Mesenteric fat pad (tissue), 1 donor: ENCODE data around the gene ISCU. TPM values are rescaled to one million over a fixed set of nuclear protein-coding genes. Genes with fewer than 3 reads are reported as not detected.
"Not testable (repeated sequence)": the region's sequence is repeated elsewhere in the genome, so short reads cannot be mapped to it uniquely, and the experiment has no call there.

Source experiments
- DNase-seq: peaks from one replicate; pipeline ENCODE4 v3.0.0-alpha.2; 2020; ENCODE audit warnings: low spot score
- total RNA-seq: library from RNA; stranded (reverse); fragmentation: NEBNext Ultra II Directional; extraction: Animal tissue kit (Norgen Biotek cat#: 25700); gene quantifications from one replicate; pipeline ENCODE4 v1.2.1, GENCODE V29; 2021
- donor health status: DM: yes; HTN: yes; CAD: no.

Gene ISCU
- total RNA-seq, 1 donor from 2014 or later: 156 TPM

- DNase-seq: no peak
Observed at GRCh38 chr12:108542320-108542719, 20.1 kb upstream of the ISCU start.

GRCh38 chr12:108543652-108544051 lies 18.7 kb upstream of the ISCU start:
- DNase-seq: no peak

- DNase-seq: no peak
Observed at GRCh38 chr12:108547686-108548085, 14.7 kb upstream of the ISCU start.

GRCh38 chr12:108548954-108549521 lies 13.4 kb upstream of the ISCU start:
- DNase-seq: no peak

- no peak for DNase-seq
Observed at GRCh38 chr12:108551535-108551934, 10.9 kb upstream of the ISCU start.

GRCh38 chr12:108553799-108554198 lies 8.6 kb upstream of the ISCU start:
- no peak for DNase-seq

- DNase-seq: not testable (repeated sequence)
Observed at GRCh38 chr12:108555383-108555782, 7.0 kb upstream of the ISCU start.

- DNase-seq: no peak
Observed at GRCh38 chr12:108559007-108559655, 3.3 kb upstream of the ISCU start.

- no peak for DNase-seq
Observed at GRCh38 chr12:108559748-108560147, 2.6 kb upstream of the ISCU start.

- no peak for DNase-seq
Observed at GRCh38 chr12:108560321-108560721, 2.1 kb upstream of the ISCU start.

- DNase-seq: no peak
Observed at GRCh38 chr12:108560752-108561719, 1.4 kb upstream of the ISCU start, which contains the start of gene SART3. SART3 (minus strand) TSS chr12:108561173; CDS start chr12:108561154, 19 bp downstream.

GRCh38 chr12:108561852-108562347 lies 496 bp upstream of the ISCU start:
- no peak for DNase-seq

- no peak for DNase-seq
Observed at GRCh38 chr12:108563136-108563803, 874 bp downstream of the ISCU start.

- no peak for DNase-seq
Observed at GRCh38 chr12:108563804-108564151, 1.4 kb downstream of the ISCU start.

GRCh38 chr12:108564724-108565123 lies 2.3 kb downstream of the ISCU start:
- DNase-seq: peak; percentile 12

- peak; percentile 26 for DNase-seq
Observed at GRCh38 chr12:108565146-108565545, 2.8 kb downstream of the ISCU start.

GRCh38 chr12:108565976-108566375 lies 3.6 kb downstream of the ISCU start:
- DNase-seq: peak; percentile 91

- DNase-seq: peak; percentile 33
Observed at GRCh38 chr12:108566452-108566851, 4.1 kb downstream of the ISCU start.

GRCh38 chr12:108567406-108568337 lies 5.3 kb downstream of the ISCU start:
- DNase-seq: no peak
